ENCODE results near the gene CBLC.

The CBLC gene

DNA sequence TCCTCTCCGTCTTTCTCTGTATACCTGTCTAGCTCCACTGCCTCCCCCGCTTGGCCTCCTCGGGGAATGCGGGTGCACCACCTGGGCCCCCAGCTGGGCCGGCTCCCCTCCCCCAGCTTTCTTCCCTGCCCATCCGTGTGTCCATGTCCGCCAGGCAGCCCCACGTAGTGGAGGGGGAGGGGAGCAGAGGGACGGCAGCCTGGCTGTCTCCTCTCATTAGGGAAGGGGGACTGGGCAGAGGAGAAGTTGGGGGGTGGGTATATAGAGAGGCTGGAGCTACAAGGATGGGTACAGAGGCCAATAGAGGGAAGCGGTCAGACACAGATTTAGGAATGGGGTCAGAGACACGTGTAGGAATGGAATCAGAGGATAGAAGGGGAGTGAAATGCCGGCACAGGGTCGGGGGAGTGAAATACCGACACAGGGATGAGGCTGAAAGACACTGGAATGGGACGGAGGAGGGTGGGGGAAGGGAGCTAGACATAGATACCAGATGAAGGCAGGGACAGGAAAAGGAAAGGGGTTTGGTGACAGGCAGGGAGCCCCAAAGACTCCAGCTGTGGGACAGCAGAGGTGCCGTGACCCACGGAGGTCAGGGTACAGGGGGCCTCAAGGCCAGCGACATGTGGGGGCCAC is 71.2 kb downstream of the CBLC start:
- H3K4me3 Mint-ChIP-seq, result no peak overlapping the region
- H3K27ac Mint-ChIP-seq, result no peak overlapping the region
- H3K36me3 Mint-ChIP-seq (ENCODE audit: low read depth), result no peaks in the 10 kb centered on the region
- ATAC-seq (no peak), DNase-seq (no peak)
- H3K9me3 Mint-ChIP-seq, result no peaks in the 10 kb centered on the region
- peaks cover 40% of the 10 kb centered on the region for H3K27me3 Mint-ChIP-seq
- H3K4me1 Mint-ChIP-seq, result peaks cover 23% of the 10 kb centered on the region
